SK-N-SH (cell line): ENCODE data around the gene DNAJB4. TPM values are rescaled to one million over a fixed set of nuclear protein-coding genes. Genes with fewer than 3 reads are reported as not detected.

Experiments used
- CTCF ChIA-PET: fragments of 300-600, 350-600 bp; formaldehyde crosslinking; extraction: SDS; loops from one replicate; lab custom pipeline; 2021; lab: Yijun Ruan, JAX
- POLR2A ChIA-PET: fragments of 350-600 bp; sonication (Branson Sonifier 250); formaldehyde crosslinking; extraction: SDS; loops from one replicate; lab custom pipeline; 2020; ENCODE audit warnings: antibody characterized with exemption, inconsistent platforms; lab: Yijun Ruan, JAX
- DNase-seq: peaks from one replicate; pipeline ENCODE4 v3.0.0; 2012
- H2AFZ ChIP-seq: fragments of 200-600 bp; sonication (generic); 2 replicates; pipeline ENCODE4 v1.8.1; 2016; ENCODE audit warnings: antibody characterized with exemption, mild to moderate bottlenecking, low read depth
- H3F3A ChIP-seq: fragments of 200-600 bp; sonication (generic); replicated peaks from 2 replicates; pipeline ENCODE3; 2016; ENCODE audit warnings: antibody characterized with exemption, mild to moderate bottlenecking; ENCODE audit not compliant: insufficient read depth
- H3K27ac ChIP-seq, 2 experiments: fragments of 200-500 bp in 1 of 2; fragments of 200-600 bp in 1 of 2; sonication (Bioruptor generic) in 1 of 2; sonication (generic), shearing (Covaris generic) in 1 of 2; 2 replicates each; pipeline versions ENCODE4 v1.5.1 to v1.6.1; 2014 to 2016; ENCODE audit warnings: low read depth in 2 of 2, inconsistent platforms in 1 of 2, low read length in 1 of 2, mild to moderate bottlenecking in 1 of 2, mixed read lengths in 1 of 2
- H3K27me3 ChIP-seq: fragments of 200-600 bp; sonication (generic), shearing (Covaris generic); 2 replicates; pipeline ENCODE4 v1.6.1; 2016; ENCODE audit warnings: mixed run types; ENCODE audit not compliant: insufficient read depth
- H3K36me3 ChIP-seq, 2 experiments: fragments of 200-500 bp in 1 of 2; fragments of 200-600 bp in 1 of 2; sonication (Bioruptor generic) in 1 of 2; sonication (generic) in 1 of 2; replicated peaks in 1 of 2; 2 replicates each; pipeline versions ENCODE3 to v1.5.1; 2014 to 2016; ENCODE audit warnings: low read length in 1 of 2, mild to moderate bottlenecking in 1 of 2; ENCODE audit not compliant: insufficient read depth in 2 of 2, control insufficient read depth in 1 of 2
- H3K4me1 ChIP-seq, 2 experiments: fragments of 200-500 bp in 1 of 2; fragments of 200-600 bp in 1 of 2; sonication (Bioruptor generic) in 1 of 2; sonication (generic), shearing (Covaris generic) in 1 of 2; 2 replicates each; pipeline versions ENCODE4 v1.5.1 to v1.6.1; 2014 to 2016; ENCODE audit warnings: low read depth in 1 of 2, low read length in 1 of 2, mixed run types in 1 of 2; ENCODE audit not compliant: insufficient read depth in 2 of 2, control insufficient read depth in 1 of 2
- H3K4me2 ChIP-seq: fragments of 200-600 bp; sonication (generic), shearing (Covaris generic); 2 replicates; pipeline ENCODE4 v1.6.1; 2017; ENCODE audit warnings: mixed run types
- H3K4me3 ChIP-seq, 2 experiments: fragments of 200-500 bp in 1 of 2; fragments of 200-600 bp in 1 of 2; sonication (Bioruptor generic) in 1 of 2; sonication (generic), shearing (Covaris generic) in 1 of 2; 2 replicates each; pipeline versions ENCODE4 v1.5.1 to v1.8.1; 2014 to 2016; ENCODE audit warnings: low read depth in 2 of 2, inconsistent platforms in 1 of 2, low read length in 1 of 2, mild to moderate bottlenecking in 1 of 2, mixed read lengths in 1 of 2, moderate library complexity in 1 of 2
- H3K79me2 ChIP-seq: fragments of 200-600 bp; sonication (generic); 2 replicates; pipeline ENCODE4 v1.8.1; 2017; ENCODE audit warnings: mild to moderate bottlenecking; ENCODE audit not compliant: insufficient read depth
- H3K9ac ChIP-seq: fragments of 200-600 bp; sonication (generic); 2 replicates; pipeline ENCODE4 v1.6.1; 2017; ENCODE audit warnings: mixed run types
- H3K9me2 ChIP-seq: fragments of 200-600 bp; sonication (generic); 2 replicates; pipeline ENCODE4 v1.6.1; 2017; ENCODE audit warnings: mixed run types
- H3K9me3 ChIP-seq: fragments of 200-600 bp; sonication (generic); 2 replicates; pipeline ENCODE4 v1.6.1; 2017; ENCODE audit warnings: mixed run types, mild to moderate bottlenecking, moderate library complexity
- H4K20me1 ChIP-seq: fragments of 200-600 bp; sonication (generic); 2 replicates; pipeline ENCODE4 v1.6.1; 2017; ENCODE audit warnings: mild to moderate bottlenecking, mixed run types; ENCODE audit not compliant: insufficient read depth
- CHD2 ChIP-seq: fragments of 150-350 bp; IDR thresholded peaks from 2 replicates; pipeline ENCODE4 v1.6.1; 2018; ENCODE audit warnings: low read length; ENCODE audit not compliant: partially characterized antibody
- ELF1 ChIP-seq: IDR thresholded peaks from 2 replicates; pipeline ENCODE4 v1.4.0; 2012
- EZH2phosphoT487 ChIP-seq: fragments of 200-600 bp; sonication (generic); IDR thresholded peaks from 2 replicates; pipeline ENCODE4 v1.6.1; 2017; ENCODE audit warnings: low read depth, mixed run types, mild to moderate bottlenecking, antibody characterized with exemption, moderate library complexity, borderline replicate concordance
- FOSL2 ChIP-seq: IDR thresholded peaks from 2 replicates; pipeline ENCODE4 v1.4.0; 2012; ENCODE audit warnings: low read depth, mild to moderate bottlenecking, moderate library complexity, borderline replicate concordance
- FOXM1 ChIP-seq: IDR thresholded peaks from 2 replicates; pipeline ENCODE4 v1.4.0; 2012; ENCODE audit warnings: low read depth, mild to moderate bottlenecking
- GABPA ChIP-seq: IDR thresholded peaks from 2 replicates; pipeline ENCODE4 v1.4.0; 2012; ENCODE audit warnings: low read depth, mild to moderate bottlenecking
- GATA2 ChIP-seq: sonication (generic); formaldehyde crosslinking; IDR thresholded peaks from 2 replicates; pipeline ENCODE4 v1.5.0; 2020; ENCODE audit warnings: mild to moderate bottlenecking, missing genetic modification reagents
- IRF3 ChIP-seq: fragments of 150-350 bp; IDR thresholded peaks from 2 replicates; pipeline ENCODE4 v1.6.1; 2016; ENCODE audit warnings: mild to moderate bottlenecking, low read depth, low read length
- NFIC ChIP-seq: IDR thresholded peaks from 2 replicates; pipeline ENCODE4 v1.4.0; 2012; ENCODE audit warnings: borderline replicate concordance
- POLR2AphosphoS5 ChIP-seq: IDR thresholded peaks from 2 replicates; pipeline ENCODE4 v1.6.1; 2012; ENCODE audit warnings: low read depth, low read length
- RCOR1 ChIP-seq: fragments of 150-350 bp; IDR thresholded peaks from 2 replicates; pipeline ENCODE4 v1.6.1; 2017; ENCODE audit warnings: antibody characterized with exemption, low read length
- RFX5 ChIP-seq: IDR thresholded peaks from 2 replicates; pipeline ENCODE4 v1.6.1; 2012; ENCODE audit warnings: mild to moderate bottlenecking, improper control_type of control experiment, low read length
- TAF1 ChIP-seq: IDR thresholded peaks from 2 replicates; pipeline ENCODE4 v1.6.1; 2012; ENCODE audit warnings: low read depth, mild to moderate bottlenecking, low read length, moderate library complexity, borderline replicate concordance
- TCF12 ChIP-seq: IDR thresholded peaks from 2 replicates; pipeline ENCODE4 v1.4.0; 2012
- WGBS: methylation state at CpG from one replicate; pipeline ENCODE4 v1.1.6; 2017; ENCODE audit warnings: low lambda C conversion rate; 5-methylcytosine and 5-hydroxymethylcytosine counted together
- polyA plus RNA-seq, 3 experiments: library from polyadenylated mRNA; depleted of rRNA; stranded (reverse); fragments of >200 nt; gene quantifications; 2 replicates each; pipeline ENCODE4 v1.2.3, GENCODE V29; 2012
- TF ChIP-seq, protein P1 (sequence below): IDR thresholded peaks from 2 replicates; pipeline ENCODE4 v1.4.0; 2012; ENCODE audit warnings: low read depth, borderline replicate concordance
- TF ChIP-seq, protein P2 (sequence below): IDR thresholded peaks from 2 replicates; pipeline ENCODE4 v1.6.1; 2012; ENCODE audit warnings: mild to moderate bottlenecking, low read depth, low read length, moderate library complexity
- TF ChIP-seq, protein P3 (sequence below): IDR thresholded peaks from 2 replicates; pipeline ENCODE4; 2012
- TF ChIP-seq, protein P4 (sequence below): fragments of 150-350 bp; IDR thresholded peaks from 2 replicates; pipeline ENCODE4 v1.6.1; 2017; ENCODE audit warnings: antibody characterized with exemption, low read length, low read depth, borderline replicate concordance
- TF ChIP-seq, protein P5 (sequence below): fragments of 200-600 bp; sonication (generic); IDR thresholded peaks from 2 replicates; pipeline ENCODE4 v1.6.1; 2017; ENCODE audit warnings: antibody characterized with exemption, mild to moderate bottlenecking, moderate library complexity

DNAJB4 gene
- polyA plus RNA-seq, 1 of the 3 experiments (the other 2 are of a cell fraction): 13.5 TPM

GRCh38 chr1:77970192-77970591 is 34.5 kb upstream of the DNAJB4 start:
- no peaks in the 10 kb centered on the region for H3K9me2 ChIP-seq
- H3F3A ChIP-seq: peaks cover 11% of the 10 kb centered on the region
- no peak for TF ChIP-seq FOXM1
- no peak for TF ChIP-seq GABPA
- TF ChIP-seq, protein P1, sequence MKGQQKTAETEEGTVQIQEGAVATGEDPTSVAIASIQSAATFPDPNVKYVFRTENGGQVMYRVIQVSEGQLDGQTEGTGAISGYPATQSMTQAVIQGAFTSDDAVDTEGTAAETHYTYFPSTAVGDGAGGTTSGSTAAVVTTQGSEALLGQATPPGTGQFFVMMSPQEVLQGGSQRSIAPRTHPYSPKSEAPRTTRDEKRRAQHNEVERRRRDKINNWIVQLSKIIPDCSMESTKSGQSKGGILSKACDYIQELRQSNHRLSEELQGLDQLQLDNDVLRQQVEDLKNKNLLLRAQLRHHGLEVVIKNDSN: no peak
- TF ChIP-seq, protein P2, sequence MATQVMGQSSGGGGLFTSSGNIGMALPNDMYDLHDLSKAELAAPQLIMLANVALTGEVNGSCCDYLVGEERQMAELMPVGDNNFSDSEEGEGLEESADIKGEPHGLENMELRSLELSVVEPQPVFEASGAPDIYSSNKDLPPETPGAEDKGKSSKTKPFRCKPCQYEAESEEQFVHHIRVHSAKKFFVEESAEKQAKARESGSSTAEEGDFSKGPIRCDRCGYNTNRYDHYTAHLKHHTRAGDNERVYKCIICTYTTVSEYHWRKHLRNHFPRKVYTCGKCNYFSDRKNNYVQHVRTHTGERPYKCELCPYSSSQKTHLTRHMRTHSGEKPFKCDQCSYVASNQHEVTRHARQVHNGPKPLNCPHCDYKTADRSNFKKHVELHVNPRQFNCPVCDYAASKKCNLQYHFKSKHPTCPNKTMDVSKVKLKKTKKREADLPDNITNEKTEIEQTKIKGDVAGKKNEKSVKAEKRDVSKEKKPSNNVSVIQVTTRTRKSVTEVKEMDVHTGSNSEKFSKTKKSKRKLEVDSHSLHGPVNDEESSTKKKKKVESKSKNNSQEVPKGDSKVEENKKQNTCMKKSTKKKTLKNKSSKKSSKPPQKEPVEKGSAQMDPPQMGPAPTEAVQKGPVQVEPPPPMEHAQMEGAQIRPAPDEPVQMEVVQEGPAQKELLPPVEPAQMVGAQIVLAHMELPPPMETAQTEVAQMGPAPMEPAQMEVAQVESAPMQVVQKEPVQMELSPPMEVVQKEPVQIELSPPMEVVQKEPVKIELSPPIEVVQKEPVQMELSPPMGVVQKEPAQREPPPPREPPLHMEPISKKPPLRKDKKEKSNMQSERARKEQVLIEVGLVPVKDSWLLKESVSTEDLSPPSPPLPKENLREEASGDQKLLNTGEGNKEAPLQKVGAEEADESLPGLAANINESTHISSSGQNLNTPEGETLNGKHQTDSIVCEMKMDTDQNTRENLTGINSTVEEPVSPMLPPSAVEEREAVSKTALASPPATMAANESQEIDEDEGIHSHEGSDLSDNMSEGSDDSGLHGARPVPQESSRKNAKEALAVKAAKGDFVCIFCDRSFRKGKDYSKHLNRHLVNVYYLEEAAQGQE: no peak
- no peak for TF ChIP-seq FOSL2
- TF ChIP-seq RFX5: no peak
- TF ChIP-seq TAF1: no peak
- no peak for TF ChIP-seq POLR2AphosphoS5
- TF ChIP-seq TCF12: no peak
- no peak for TF ChIP-seq GATA2 (CRISPR knock-in tag)
- TF ChIP-seq EZH2phosphoT487: no peak
- TF ChIP-seq, protein P3, sequence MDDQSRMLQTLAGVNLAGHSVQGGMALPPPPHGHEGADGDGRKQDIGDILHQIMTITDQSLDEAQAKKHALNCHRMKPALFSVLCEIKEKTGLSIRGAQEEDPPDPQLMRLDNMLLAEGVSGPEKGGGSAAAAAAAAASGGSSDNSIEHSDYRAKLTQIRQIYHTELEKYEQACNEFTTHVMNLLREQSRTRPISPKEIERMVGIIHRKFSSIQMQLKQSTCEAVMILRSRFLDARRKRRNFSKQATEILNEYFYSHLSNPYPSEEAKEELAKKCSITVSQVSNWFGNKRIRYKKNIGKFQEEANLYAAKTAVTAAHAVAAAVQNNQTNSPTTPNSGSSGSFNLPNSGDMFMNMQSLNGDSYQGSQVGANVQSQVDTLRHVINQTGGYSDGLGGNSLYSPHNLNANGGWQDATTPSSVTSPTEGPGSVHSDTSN: no peak
- TF ChIP-seq, protein P4, sequence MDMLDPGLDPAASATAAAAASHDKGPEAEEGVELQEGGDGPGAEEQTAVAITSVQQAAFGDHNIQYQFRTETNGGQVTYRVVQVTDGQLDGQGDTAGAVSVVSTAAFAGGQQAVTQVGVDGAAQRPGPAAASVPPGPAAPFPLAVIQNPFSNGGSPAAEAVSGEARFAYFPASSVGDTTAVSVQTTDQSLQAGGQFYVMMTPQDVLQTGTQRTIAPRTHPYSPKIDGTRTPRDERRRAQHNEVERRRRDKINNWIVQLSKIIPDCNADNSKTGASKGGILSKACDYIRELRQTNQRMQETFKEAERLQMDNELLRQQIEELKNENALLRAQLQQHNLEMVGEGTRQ: no peak
- TF ChIP-seq, protein P5, sequence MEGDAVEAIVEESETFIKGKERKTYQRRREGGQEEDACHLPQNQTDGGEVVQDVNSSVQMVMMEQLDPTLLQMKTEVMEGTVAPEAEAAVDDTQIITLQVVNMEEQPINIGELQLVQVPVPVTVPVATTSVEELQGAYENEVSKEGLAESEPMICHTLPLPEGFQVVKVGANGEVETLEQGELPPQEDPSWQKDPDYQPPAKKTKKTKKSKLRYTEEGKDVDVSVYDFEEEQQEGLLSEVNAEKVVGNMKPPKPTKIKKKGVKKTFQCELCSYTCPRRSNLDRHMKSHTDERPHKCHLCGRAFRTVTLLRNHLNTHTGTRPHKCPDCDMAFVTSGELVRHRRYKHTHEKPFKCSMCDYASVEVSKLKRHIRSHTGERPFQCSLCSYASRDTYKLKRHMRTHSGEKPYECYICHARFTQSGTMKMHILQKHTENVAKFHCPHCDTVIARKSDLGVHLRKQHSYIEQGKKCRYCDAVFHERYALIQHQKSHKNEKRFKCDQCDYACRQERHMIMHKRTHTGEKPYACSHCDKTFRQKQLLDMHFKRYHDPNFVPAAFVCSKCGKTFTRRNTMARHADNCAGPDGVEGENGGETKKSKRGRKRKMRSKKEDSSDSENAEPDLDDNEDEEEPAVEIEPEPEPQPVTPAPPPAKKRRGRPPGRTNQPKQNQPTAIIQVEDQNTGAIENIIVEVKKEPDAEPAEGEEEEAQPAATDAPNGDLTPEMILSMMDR: no peak
- TF ChIP-seq IRF3: no peak
- no peak for TF ChIP-seq NFIC
- TF ChIP-seq CHD2: no peak
- no peak for TF ChIP-seq RCOR1
- no peak for TF ChIP-seq ELF1
- peaks cover 100% of the 10 kb centered on the region for H3K79me2 ChIP-seq
- ChIA-PET CTCF (no interaction called here), POLR2A (no interaction called here)
- no peaks in the 10 kb centered on the region for H3K9me3 ChIP-seq
- H3K9ac ChIP-seq: no peak overlapping the region
- no peak overlapping the region for H3K4me2 ChIP-seq
- peaks cover 65 to 93% of the 10 kb centered on the region in 2 experiments for H3K36me3 ChIP-seq
- DNase-seq: no peak
- H2AFZ ChIP-seq: no peak overlapping the region
- H3K4me3 ChIP-seq: no peak overlapping the region
- peak overlapping the region in 1 of 2 experiments; percentile 9; a peak in 1 of 4 replicates for H3K27ac ChIP-seq
- peaks cover 0 to 10% of the 10 kb centered on the region in 2 experiments; a peak in 2 of 4 replicates for H3K4me1 ChIP-seq
- peaks cover 75% of the 10 kb centered on the region for H4K20me1 ChIP-seq
- no peaks in the 10 kb centered on the region for H3K27me3 ChIP-seq
- 74% methylated on average over 1 of the region's 1 CpG for WGBS
